Panc1 (cell line): Measurements from ENCODE around the gene GRAMD1A.

ENCODE experiments used
- POLR2AphosphoS5 ChIP-seq: IDR thresholded peaks from 2 replicates; pipeline ENCODE4 v1.6.1; 2012; ENCODE audit warnings: mild to moderate bottlenecking, low read depth, low read length, moderate library complexity
- REST ChIP-seq, 2 experiments: IDR thresholded peaks; 2 replicates each; pipeline ENCODE4 v1.6.1; 2011 to 2012; ENCODE audit warnings: low read depth in 2 of 2, control low read depth in 1 of 2, low read length in 1 of 2, mild to moderate bottlenecking in 1 of 2, moderate library complexity in 1 of 2; ENCODE audit not compliant: insufficient read depth in 1 of 2
- SIN3A ChIP-seq: IDR thresholded peaks from 2 replicates; pipeline ENCODE4 v1.6.1; 2012; ENCODE audit warnings: low read depth, mild to moderate bottlenecking, low read length, moderate library complexity, borderline replicate concordance; ENCODE audit not compliant: insufficient read depth
- TCF7L2 ChIP-seq: IDR thresholded peaks from 2 replicates; pipeline ENCODE4 v1.6.1; 2011; ENCODE audit warnings: mild to moderate bottlenecking, low read depth, low read length, inconsistent platforms
- TF ChIP-seq, protein P1 (sequence below): fragments of 450-650 bp; IDR thresholded peaks from 2 replicates; pipeline ENCODE4 v1.5.1; 2017; ENCODE audit warnings: mild to moderate bottlenecking

DNA sequence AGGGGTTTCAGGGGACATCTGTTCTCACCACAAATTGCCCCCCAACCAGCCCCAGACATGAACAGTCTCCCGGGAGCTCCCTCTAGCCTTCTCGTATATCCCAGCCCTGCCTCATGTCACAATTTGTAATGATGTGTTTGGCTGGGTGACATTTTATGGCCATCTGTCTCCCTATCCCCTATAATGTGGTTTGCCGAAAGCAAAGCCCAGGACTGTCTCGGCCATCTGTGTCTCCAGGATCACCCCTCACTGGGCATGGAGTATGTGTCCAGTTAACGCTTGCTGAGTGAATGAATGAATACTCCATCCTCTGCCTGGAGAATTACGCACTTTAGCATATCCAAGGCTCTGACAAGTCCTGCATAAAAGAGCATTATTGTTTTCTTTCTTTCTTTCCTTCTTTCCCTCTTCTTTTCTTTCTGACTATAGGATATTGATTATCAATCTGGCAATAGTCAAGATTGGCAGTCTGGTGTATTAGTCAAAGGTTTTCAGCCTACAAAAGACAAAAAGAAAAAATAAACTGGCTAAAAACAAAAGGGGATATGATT is 56.5 kb downstream of the GRAMD1A start:
- TF ChIP-seq, protein P1, sequence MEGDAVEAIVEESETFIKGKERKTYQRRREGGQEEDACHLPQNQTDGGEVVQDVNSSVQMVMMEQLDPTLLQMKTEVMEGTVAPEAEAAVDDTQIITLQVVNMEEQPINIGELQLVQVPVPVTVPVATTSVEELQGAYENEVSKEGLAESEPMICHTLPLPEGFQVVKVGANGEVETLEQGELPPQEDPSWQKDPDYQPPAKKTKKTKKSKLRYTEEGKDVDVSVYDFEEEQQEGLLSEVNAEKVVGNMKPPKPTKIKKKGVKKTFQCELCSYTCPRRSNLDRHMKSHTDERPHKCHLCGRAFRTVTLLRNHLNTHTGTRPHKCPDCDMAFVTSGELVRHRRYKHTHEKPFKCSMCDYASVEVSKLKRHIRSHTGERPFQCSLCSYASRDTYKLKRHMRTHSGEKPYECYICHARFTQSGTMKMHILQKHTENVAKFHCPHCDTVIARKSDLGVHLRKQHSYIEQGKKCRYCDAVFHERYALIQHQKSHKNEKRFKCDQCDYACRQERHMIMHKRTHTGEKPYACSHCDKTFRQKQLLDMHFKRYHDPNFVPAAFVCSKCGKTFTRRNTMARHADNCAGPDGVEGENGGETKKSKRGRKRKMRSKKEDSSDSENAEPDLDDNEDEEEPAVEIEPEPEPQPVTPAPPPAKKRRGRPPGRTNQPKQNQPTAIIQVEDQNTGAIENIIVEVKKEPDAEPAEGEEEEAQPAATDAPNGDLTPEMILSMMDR: no peak
- TF ChIP-seq POLR2AphosphoS5: no peak
- no peak for TF ChIP-seq REST (IDR thresholded peaks at IDR 0.05; ENCODE audit: insufficient read depth in 1 of 2, low read depth in 2 of 2, low read length in 1 of 2)
- TF ChIP-seq TCF7L2: no peak
- TF ChIP-seq SIN3A: no peak
